HEK293 (cell line): Measurements from ENCODE around the gene TNFRSF25.

Experiments used
- IKZF3 ChIP-seq: fragments of 450-650 bp; IDR thresholded peaks from 2 replicates; pipeline ENCODE4 v1.5.0; 2018; ENCODE audit warnings: missing biosample characterization, mild to moderate bottlenecking, missing genetic modification characterization, moderate library complexity
- KLF9 ChIP-seq: fragments of 450-650 bp; formaldehyde crosslinking; IDR thresholded peaks from 2 replicates; pipeline ENCODE4 v1.5.1; 2016; ENCODE audit warnings: missing biosample characterization, missing genetic modification characterization, low read depth
- TCF7L2 ChIP-seq: IDR thresholded peaks from 2 replicates; pipeline ENCODE4 v1.6.1; 2011; ENCODE audit warnings: low read depth, mild to moderate bottlenecking, inconsistent platforms, low read length, moderate library complexity, borderline replicate concordance
- ZNF140 ChIP-seq: fragments of 450-650 bp; formaldehyde crosslinking; IDR thresholded peaks from 2 replicates; pipeline ENCODE4 v1.5.1; 2016; ENCODE audit warnings: missing biosample characterization, missing genetic modification characterization
- ZNF184 ChIP-seq: fragments of 450-650 bp; IDR thresholded peaks from 2 replicates; pipeline ENCODE4 v1.5.1; 2018; ENCODE audit warnings: missing biosample characterization, mild to moderate bottlenecking, missing genetic modification characterization
- ZNF624 ChIP-seq: fragments of 450-650 bp; formaldehyde crosslinking; IDR thresholded peaks from 2 replicates; pipeline ENCODE4 v1.5.1; 2017; ENCODE audit warnings: missing biosample characterization, missing genetic modification characterization
- ZNF658 ChIP-seq: fragments of 450-650 bp; formaldehyde crosslinking; IDR thresholded peaks from 2 replicates; pipeline ENCODE4; 2016; ENCODE audit warnings: missing biosample characterization, missing genetic modification characterization
- ZNF670 ChIP-seq: fragments of 450-650 bp; formaldehyde crosslinking; IDR thresholded peaks from 2 replicates; pipeline ENCODE4 v1.5.1; 2016; ENCODE audit warnings: missing biosample characterization, missing genetic modification characterization, low read depth
- ZNF777 ChIP-seq: fragments of 450-650 bp; formaldehyde crosslinking; IDR thresholded peaks from 2 replicates; pipeline ENCODE4 v1.5.1; 2017; ENCODE audit warnings: missing biosample characterization, missing genetic modification characterization, borderline replicate concordance
- TF ChIP-seq, protein P1 (sequence below): fragments of 450-650 bp; formaldehyde crosslinking; IDR thresholded peaks from 2 replicates; pipeline ENCODE4 v1.5.1; 2016; ENCODE audit warnings: missing biosample characterization, missing genetic modification characterization
- TF ChIP-seq, protein P2 (sequence below): fragments of 450-650 bp; formaldehyde crosslinking; IDR thresholded peaks from 2 replicates; pipeline ENCODE4 v1.5.1; 2016; ENCODE audit warnings: missing biosample characterization, missing genetic modification characterization, low read depth
- TF ChIP-seq, protein P3 (sequence below): IDR thresholded peaks from 2 replicates; pipeline ENCODE4 v1.6.1; 2011; ENCODE audit warnings: mild to moderate bottlenecking, low read depth, low read length, borderline replicate concordance
- TF ChIP-seq, protein P4 (sequence below): fragments of 450-650 bp; formaldehyde crosslinking; IDR thresholded peaks from 2 replicates; pipeline ENCODE4 v1.5.1; 2016; ENCODE audit warnings: missing biosample characterization, missing genetic modification characterization

DNA sequence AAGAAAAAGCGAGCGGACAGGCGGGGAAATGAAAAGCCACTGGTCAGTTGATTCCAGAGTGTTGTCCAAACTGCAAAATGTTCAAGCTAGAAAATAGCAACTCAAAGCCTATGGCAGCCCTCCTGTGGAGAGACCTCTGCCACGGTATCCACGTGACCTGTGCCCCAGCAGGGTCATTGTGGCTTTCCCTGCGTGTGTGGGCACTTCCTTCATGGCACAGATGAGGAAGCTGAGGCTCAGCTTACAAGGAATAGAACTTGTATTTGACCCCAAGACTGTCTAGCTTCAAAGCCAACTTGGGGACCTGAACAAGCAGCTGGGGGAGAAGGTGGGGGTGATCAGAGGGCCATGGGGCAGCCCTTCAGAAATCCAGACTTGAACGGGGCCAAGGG is 41.1 kb upstream of the TNFRSF25 start:
- no peak for TF ChIP-seq ZNF777
- no peak for TF ChIP-seq ZNF140 (tag by site-specific recombination)
- no peak for TF ChIP-seq ZNF184 (tag by site-specific recombination)
- TF ChIP-seq ZNF624 (tag by site-specific recombination), result no peak
- TF ChIP-seq, protein P1, sequence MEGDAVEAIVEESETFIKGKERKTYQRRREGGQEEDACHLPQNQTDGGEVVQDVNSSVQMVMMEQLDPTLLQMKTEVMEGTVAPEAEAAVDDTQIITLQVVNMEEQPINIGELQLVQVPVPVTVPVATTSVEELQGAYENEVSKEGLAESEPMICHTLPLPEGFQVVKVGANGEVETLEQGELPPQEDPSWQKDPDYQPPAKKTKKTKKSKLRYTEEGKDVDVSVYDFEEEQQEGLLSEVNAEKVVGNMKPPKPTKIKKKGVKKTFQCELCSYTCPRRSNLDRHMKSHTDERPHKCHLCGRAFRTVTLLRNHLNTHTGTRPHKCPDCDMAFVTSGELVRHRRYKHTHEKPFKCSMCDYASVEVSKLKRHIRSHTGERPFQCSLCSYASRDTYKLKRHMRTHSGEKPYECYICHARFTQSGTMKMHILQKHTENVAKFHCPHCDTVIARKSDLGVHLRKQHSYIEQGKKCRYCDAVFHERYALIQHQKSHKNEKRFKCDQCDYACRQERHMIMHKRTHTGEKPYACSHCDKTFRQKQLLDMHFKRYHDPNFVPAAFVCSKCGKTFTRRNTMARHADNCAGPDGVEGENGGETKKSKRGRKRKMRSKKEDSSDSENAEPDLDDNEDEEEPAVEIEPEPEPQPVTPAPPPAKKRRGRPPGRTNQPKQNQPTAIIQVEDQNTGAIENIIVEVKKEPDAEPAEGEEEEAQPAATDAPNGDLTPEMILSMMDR (tag by site-specific recombination), result no peak
- no peak for TF ChIP-seq ZNF658 (tag by site-specific recombination)
- TF ChIP-seq, protein P2, sequence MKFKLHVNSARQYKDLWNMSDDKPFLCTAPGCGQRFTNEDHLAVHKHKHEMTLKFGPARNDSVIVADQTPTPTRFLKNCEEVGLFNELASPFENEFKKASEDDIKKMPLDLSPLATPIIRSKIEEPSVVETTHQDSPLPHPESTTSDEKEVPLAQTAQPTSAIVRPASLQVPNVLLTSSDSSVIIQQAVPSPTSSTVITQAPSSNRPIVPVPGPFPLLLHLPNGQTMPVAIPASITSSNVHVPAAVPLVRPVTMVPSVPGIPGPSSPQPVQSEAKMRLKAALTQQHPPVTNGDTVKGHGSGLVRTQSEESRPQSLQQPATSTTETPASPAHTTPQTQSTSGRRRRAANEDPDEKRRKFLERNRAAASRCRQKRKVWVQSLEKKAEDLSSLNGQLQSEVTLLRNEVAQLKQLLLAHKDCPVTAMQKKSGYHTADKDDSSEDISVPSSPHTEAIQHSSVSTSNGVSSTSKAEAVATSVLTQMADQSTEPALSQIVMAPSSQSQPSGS (tag by site-specific recombination), result no peak
- TF ChIP-seq TCF7L2, result no peak
- no peak for TF ChIP-seq IKZF3
- TF ChIP-seq KLF9 (tag by site-specific recombination), result no peak
- TF ChIP-seq, protein P3, sequence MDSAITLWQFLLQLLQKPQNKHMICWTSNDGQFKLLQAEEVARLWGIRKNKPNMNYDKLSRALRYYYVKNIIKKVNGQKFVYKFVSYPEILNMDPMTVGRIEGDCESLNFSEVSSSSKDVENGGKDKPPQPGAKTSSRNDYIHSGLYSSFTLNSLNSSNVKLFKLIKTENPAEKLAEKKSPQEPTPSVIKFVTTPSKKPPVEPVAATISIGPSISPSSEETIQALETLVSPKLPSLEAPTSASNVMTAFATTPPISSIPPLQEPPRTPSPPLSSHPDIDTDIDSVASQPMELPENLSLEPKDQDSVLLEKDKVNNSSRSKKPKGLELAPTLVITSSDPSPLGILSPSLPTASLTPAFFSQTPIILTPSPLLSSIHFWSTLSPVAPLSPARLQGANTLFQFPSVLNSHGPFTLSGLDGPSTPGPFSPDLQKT, result no peak
- no peak for TF ChIP-seq ZNF670 (tag by site-specific recombination)
- TF ChIP-seq, protein P4, sequence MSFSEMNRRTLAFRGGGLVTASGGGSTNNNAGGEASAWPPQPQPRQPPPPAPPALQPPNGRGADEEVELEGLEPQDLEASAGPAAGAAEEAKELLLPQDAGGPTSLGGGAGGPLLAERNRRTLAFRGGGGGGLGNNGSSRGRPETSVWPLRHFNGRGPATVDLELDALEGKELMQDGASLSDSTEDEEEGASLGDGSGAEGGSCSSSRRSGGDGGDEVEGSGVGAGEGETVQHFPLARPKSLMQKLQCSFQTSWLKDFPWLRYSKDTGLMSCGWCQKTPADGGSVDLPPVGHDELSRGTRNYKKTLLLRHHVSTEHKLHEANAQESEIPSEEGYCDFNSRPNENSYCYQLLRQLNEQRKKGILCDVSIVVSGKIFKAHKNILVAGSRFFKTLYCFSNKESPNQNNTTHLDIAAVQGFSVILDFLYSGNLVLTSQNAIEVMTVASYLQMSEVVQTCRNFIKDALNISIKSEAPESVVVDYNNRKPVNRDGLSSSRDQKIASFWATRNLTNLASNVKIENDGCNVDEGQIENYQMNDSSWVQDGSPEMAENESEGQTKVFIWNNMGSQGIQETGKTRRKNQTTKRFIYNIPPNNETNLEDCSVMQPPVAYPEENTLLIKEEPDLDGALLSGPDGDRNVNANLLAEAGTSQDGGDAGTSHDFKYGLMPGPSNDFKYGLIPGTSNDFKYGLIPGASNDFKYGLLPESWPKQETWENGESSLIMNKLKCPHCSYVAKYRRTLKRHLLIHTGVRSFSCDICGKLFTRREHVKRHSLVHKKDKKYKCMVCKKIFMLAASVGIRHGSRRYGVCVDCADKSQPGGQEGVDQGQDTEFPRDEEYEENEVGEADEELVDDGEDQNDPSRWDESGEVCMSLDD (tag by site-specific recombination), result no peak
